GM18507 (cell line): ENCODE results near the gene ZNF503.
A peak's percentile ranks its signal among the peaks of the same experiment; 100 is the strongest.

ENCODE experiments used
- DNase-seq: peaks from one replicate; pipeline ENCODE4 v3.0.0; 2011; ENCODE audit warnings: low read depth; ENCODE audit not compliant: insufficient read length; ENCODE audit errors: extremely low spot score
- FAIRE-seq: peaks from 2 replicates; lab custom pipeline; 2011; peaks lifted over from hg19 to GRCh38; lab: Jason Lieb, UNC

Gene ZNF503

GRCh38 chr10:75407713-75408508 lies 6.3 kb upstream of the ZNF503 start:
- FAIRE-seq (no peak), DNase-seq (no peak)

GRCh38 chr10:75407224-75407712 lies 5.7 kb upstream of the ZNF503 start:
- FAIRE-seq = no peak
- no peak for DNase-seq

GRCh38 chr10:75406462-75407223 lies 5.1 kb upstream of the ZNF503 start:
- DNase-seq (no peak), FAIRE-seq (no peak)

GRCh38 chr10:75405598-75406461 lies 4.3 kb upstream of the ZNF503 start:
- DNase-seq (no peak), FAIRE-seq (no peak)

GRCh38 chr10:75404815-75405597 lies 3.4 kb upstream of the ZNF503 start:
- DNase-seq (no peak), FAIRE-seq (no peak)

GRCh38 chr10:75403939-75404814 lies 2.6 kb upstream of the ZNF503 start:
- DNase-seq = no peak
- FAIRE-seq = peak; percentile 31

- DNase-seq = no peak
- FAIRE-seq = no peak
Measured at GRCh38 chr10:75403144-75403938, 1.8 kb upstream of the ZNF503 start.

GRCh38 chr10:75402486-75403143 lies 1.1 kb upstream of the ZNF503 start:
- FAIRE-seq = no peak
- DNase-seq = no peak

GRCh38 chr10:75400771-75401568 lies 594 bp downstream of the ZNF503 start:
- FAIRE-seq (no peak), DNase-seq (no peak)

- DNase-seq (no peak), FAIRE-seq (no peak)
Measured at GRCh38 chr10:75400163-75400770, 1.3 kb downstream of the ZNF503 start.

- FAIRE-seq (no peak), DNase-seq (no peak)
Measured at GRCh38 chr10:75399461-75400162, 2.0 kb downstream of the ZNF503 start.

GRCh38 chr10:75398692-75399460 lies 2.7 kb downstream of the ZNF503 start:
- DNase-seq (no peak), FAIRE-seq (no peak)

GRCh38 chr10:75398200-75398691 lies 3.3 kb downstream of the ZNF503 start:
- DNase-seq (no peak), FAIRE-seq (no peak)

- FAIRE-seq (no peak), DNase-seq (no peak)
Measured at GRCh38 chr10:75397496-75398199, 3.9 kb downstream of the ZNF503 start.
